Natural killer cell treated with Interleukin-12 subunit alpha and Interleukin-12 subunit beta and Interleukin-15 and Interleukin-18, amount 100 ng/mL, for 72 hours (primary cell): ENCODE results near the gene TMPRSS11E. TPM values are rescaled to one million over a fixed set of nuclear protein-coding genes. Genes with fewer than 3 reads are reported as not detected.
"Not testable (repeated sequence)": the region's sequence is repeated elsewhere in the genome, so short reads cannot be mapped to it uniquely, and the experiment has no call there.

ENCODE experiments used
- ATAC-seq, 2 donors: fragments of 150-1000 bp; cut with Tn5 transposase in 1 of 2; sonication (Bioruptor Pico), chemical (Tn5 transposase) in 1 of 2; 2 replicates each; pipeline ENCODE4 v1.10.0; 2021
- DNase-seq: peaks from one replicate; pipeline ENCODE4 v3.0.0; 2022; ENCODE audit warnings: low spot score
- H3K27ac Mint-ChIP-seq, 2 donors: 1 replicate in 1 of 2; 2 replicates in 1 of 2; pipeline ENCODE4 v1.8.0; 2022; ENCODE audit warnings: mixed read lengths in 2 of 2, mild to moderate bottlenecking in 1 of 2, moderate library complexity in 1 of 2
- H3K27me3 Mint-ChIP-seq, 2 donors: 1 replicate in 1 of 2; 2 replicates in 1 of 2; pipeline ENCODE4 v1.8.0; 2022; ENCODE audit warnings: mixed read lengths in 2 of 2
- H3K36me3 Mint-ChIP-seq: one replicate; pipeline ENCODE4 v1.8.0; 2022; ENCODE audit warnings: mixed read lengths
- H3K4me1 Mint-ChIP-seq, 2 donors: 1 replicate in 1 of 2; 2 replicates in 1 of 2; pipeline ENCODE4 v1.8.0; 2022; ENCODE audit warnings: low read depth in 2 of 2, mixed read lengths in 2 of 2, mild to moderate bottlenecking in 1 of 2
- H3K4me3 Mint-ChIP-seq: one replicate; pipeline ENCODE4 v1.8.0; 2022; ENCODE audit warnings: mixed read lengths
- H3K9me3 Mint-ChIP-seq: 2 replicates; pipeline ENCODE4 v1.8.0; 2022; ENCODE audit warnings: mixed read lengths
- total RNA-seq, 2 donors: library from RNA; stranded (reverse); gene quantifications; one replicate each; pipeline ENCODE4 v1.2.3, GENCODE V29; 2022

Gene TMPRSS11E
- total RNA-seq, 2 donors from 2014 or later = not detected

DNA sequence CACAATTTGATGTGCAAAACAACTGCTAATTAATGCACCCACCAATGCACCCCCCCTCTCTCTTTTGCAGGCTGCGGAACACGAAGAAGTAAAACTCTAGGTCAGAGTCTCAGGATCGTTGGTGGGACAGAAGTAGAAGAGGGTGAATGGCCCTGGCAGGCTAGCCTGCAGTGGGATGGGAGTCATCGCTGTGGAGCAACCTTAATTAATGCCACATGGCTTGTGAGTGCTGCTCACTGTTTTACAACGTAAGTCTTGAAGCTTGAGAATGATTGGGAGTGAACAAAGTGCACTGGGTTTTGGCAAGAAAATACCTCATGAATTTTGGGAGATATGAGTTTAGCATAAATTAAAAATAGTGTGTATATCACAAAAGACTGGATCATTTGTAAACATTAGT is 28.9 kb downstream of the TMPRSS11E start:
- H3K4me1 Mint-ChIP-seq = no peaks in the 10 kb centered on the region

DNA sequence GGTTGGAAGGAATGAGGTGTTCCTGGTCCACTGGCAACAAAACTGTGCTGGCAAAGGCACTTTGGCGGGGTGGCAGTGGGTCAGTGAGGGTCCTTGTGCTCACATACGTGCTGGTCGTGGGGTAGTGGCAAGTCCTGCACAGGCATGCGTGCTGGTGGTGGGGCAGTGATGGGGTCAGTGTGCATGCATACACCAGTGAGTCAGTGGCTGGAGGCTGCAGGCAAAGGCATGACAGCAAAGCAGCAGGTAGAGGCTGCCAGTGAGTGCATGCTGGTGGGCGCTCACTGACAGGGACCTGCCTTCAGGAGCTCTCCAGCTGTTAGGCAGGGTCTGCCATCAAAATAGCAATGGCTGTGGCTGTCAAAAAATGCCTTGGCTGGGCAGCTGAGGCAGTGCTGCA is 42.1 kb downstream of the TMPRSS11E start:
- no peaks in the 10 kb centered on the region for H3K9me3 Mint-ChIP-seq
- no peaks in the 10 kb centered on the region for H3K4me1 Mint-ChIP-seq

More for the DNA sequence above, 28.9 kb downstream of the TMPRSS11E start:
- DNase-seq (no peak), ATAC-seq (no peak)
- Mint-ChIP-seq H3K27me3 (no peaks in the 10 kb centered on the region), H3K27ac (no peak overlapping the region), H3K36me3 (no peaks in the 10 kb centered on the region), H3K4me3 (no peak overlapping the region), H3K9me3 (no peaks in the 10 kb centered on the region)

DNA sequence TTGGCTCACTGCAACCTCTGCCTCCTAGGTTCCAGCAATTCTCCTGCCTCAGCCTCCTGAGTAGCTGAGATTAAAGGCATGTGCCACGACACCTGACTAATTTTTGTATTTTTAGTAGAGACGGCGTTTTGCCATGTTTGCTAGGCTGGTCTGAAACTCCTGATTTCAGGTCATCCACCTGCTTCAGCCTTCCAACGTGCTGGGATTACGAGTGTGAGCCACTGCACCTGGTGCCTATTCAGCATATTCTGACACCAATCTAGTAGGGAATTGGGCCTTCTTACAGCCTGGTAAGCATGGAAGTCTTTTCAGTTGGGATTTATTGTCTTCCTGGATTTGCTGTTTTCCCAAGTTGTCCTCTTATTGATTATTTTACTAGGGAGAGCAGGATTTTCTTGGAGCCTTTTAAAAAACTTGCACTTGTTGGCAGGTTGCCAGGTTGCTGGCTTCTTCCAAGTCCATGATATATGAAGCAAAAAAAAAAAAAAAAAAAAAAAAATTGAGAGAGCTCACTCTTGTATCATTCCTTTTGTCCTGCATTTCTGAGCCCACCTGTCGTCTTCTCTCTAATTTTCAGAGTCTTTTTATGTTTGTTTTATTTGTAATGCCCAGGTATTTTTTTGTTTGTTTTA is 43.7 kb downstream of the TMPRSS11E start:
- H3K4me1 Mint-ChIP-seq = no peaks in the 10 kb centered on the region
- ATAC-seq (no peak), DNase-seq (no peak)
- no peak overlapping the region for H3K4me3 Mint-ChIP-seq
- H3K27me3 Mint-ChIP-seq = peaks cover 0 to 2% of the 10 kb centered on the region in 2 donors
- H3K36me3 Mint-ChIP-seq = no peaks in the 10 kb centered on the region
- H3K27ac Mint-ChIP-seq = no peak overlapping the region
- H3K9me3 Mint-ChIP-seq = no peaks in the 10 kb centered on the region

More for the DNA sequence above, 42.1 kb downstream of the TMPRSS11E start:
- Mint-ChIP-seq H3K36me3 (no peaks in the 10 kb centered on the region), H3K27ac (no peak overlapping the region), H3K27me3 (peaks cover 0 to 2% of the 10 kb centered on the region in 2 donors), H3K4me3 (no peak overlapping the region)
- peak in 1 of 2 donors; percentile 40 for ATAC-seq
- DNase-seq = no peak

DNA sequence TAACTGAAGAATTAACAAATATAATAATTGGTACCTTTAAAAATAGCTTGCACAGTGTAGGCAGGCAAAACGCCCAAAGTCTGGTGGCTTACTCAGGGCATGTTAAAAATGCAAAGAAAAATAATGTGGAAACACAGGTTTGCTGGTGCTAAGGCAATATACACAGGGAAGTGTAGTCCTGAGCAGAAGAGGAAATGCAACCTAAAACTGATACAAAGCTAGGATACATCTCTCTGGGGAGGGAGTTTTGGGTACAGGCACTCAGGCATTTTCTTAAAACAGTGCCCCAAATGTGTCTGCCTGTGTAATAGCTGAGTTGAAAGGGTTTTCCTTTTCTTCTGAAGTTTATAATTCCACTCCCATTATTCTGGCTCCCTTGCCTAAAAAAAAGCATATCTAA is 47.4 kb downstream of the TMPRSS11E start:
- Mint-ChIP-seq H3K27ac (no peak overlapping the region), H3K4me1 (no peaks in the 10 kb centered on the region), H3K36me3 (no peaks in the 10 kb centered on the region), H3K4me3 (no peak overlapping the region), H3K9me3 (no peaks in the 10 kb centered on the region), H3K27me3 (peaks cover 0 to 2% of the 10 kb centered on the region in 2 donors)
- no peak for DNase-seq
- ATAC-seq = no peak

DNA sequence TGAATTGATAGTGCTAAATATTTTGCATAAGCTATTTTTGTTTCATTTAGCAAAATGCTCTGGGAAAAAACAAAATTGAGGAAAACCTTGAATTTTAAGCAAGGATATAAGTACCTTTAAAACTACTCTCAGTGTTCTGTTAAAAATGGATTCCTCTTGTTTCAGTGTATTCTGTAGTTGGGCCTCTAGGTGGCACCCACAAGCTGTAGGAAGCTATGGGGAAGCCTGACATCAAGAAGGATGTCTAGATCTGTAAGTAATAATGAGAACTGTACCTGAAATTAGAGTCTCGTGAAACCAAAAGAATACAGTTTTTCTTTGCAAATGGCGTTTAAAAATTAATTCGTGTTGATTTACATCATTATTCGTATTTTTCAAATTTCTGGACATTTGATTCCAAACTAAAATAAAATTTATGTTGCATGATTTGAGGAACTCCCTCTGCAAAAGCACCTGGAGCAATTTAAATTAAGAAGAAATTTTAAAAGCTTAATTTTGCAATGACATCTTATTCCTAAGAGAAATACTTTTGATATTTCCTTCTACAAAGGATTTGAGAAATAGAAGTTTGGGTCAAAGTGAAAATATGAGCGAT is 51.2 kb downstream of the TMPRSS11E start:
- ATAC-seq = peak; percentile 73
- peaks cover 0 to 2% of the 10 kb centered on the region in 2 donors for H3K27me3 Mint-ChIP-seq
- no peaks in the 10 kb centered on the region for H3K9me3 Mint-ChIP-seq
- no peak overlapping the region for H3K4me3 Mint-ChIP-seq
- no peaks in the 10 kb centered on the region for H3K36me3 Mint-ChIP-seq
- DNase-seq = no peak
- no peak overlapping the region for H3K27ac Mint-ChIP-seq
- H3K4me1 Mint-ChIP-seq = no peaks in the 10 kb centered on the region

DNA sequence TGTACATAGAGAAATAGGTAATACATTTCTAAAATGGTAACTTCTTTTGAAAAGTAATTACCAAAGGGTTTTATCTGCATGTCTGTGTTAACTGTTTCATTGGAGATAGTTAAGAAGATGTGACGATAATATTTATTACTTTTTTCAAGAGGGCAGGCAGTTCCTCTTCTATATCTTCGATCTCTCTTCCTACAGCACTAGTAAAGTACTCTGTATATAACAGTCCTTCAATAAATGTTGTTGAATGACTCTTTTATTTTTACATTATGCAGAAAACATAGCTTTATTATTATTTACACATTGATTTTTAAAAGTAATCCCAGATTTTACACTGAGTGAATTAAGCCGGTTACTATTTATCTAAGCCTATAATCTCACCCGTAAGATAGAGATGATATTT is 51.8 kb downstream of the TMPRSS11E start:
- H3K27ac Mint-ChIP-seq = no peak overlapping the region
- H3K4me3 Mint-ChIP-seq = no peak overlapping the region
- H3K27me3 Mint-ChIP-seq = no peaks in the 10 kb centered on the region
- H3K36me3 Mint-ChIP-seq = no peaks in the 10 kb centered on the region
- ATAC-seq (no peak), DNase-seq (no peak)
- no peaks in the 10 kb centered on the region for H3K4me1 Mint-ChIP-seq
- H3K9me3 Mint-ChIP-seq = peaks cover under 1% of the 10 kb centered on the region

DNA sequence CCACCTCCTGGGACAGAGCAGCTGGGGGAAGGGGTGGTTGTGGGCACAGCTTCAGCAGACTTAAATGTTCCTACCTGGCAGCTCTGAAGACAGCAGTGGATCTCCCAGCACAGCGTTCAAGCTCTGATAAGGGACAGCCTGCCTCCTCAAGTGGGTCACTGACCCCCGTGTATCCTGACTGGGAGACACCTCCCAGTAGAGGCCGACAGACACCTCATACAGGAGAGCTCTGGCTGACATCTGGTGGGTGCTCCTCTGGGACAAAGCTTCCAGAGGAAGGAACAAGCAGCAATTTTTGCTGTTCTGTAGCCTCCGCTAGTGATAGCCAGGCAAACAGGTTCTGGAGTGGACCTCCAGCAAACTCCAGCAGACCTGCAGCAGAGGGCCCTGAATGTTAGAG is 56.2 kb downstream of the TMPRSS11E start:
- DNase-seq, H3K27me3 Mint-ChIP-seq, H3K4me3 Mint-ChIP-seq, H3K36me3 Mint-ChIP-seq, H3K9me3 Mint-ChIP-seq, H3K4me1 Mint-ChIP-seq, H3K27ac Mint-ChIP-seq, ATAC-seq: not testable (repeated sequence)

DNA sequence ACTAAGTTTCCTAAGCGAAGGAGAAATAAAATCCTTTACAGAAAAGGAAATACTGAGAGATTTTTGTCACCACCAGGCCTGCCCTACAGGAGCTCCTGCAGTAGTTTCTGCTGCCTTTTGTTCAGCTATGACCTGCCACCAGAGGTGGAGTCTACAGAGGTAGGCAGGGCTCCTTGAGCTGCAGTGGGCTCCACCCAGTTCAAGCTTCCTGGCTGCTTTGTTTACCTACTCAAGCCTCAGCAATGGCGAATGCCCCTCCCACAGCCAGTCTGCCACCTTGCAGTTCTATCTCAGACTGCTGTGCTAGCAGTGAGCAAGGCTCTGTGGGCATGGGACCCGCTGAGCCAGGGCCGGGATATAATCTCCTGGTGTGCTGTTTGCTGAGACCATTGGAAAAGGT is 57.6 kb downstream of the TMPRSS11E start:
- not testable (repeated sequence) for H3K36me3 Mint-ChIP-seq, ATAC-seq, H3K9me3 Mint-ChIP-seq, DNase-seq, H3K27me3 Mint-ChIP-seq, H3K4me1 Mint-ChIP-seq, H3K4me3 Mint-ChIP-seq, H3K27ac Mint-ChIP-seq

DNA sequence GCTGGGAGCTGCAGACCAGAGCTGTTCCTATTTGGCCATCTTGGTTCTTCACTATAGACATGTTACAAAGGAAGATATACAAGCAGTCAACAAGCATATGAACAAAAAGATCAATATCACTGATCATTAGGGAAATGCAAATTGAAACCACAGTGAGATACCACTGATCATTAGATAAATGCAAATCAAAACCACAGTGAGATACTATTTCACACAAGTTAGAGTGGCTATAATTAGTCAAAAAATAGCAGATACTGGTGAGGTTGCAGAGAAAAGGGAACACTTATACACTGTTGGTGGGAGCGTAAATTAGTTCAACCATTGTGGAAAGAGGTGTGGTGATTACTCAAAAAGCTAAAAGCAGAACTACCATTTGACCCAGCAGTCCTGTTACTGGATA is 58.2 kb downstream of the TMPRSS11E start:
- H3K36me3 Mint-ChIP-seq, H3K4me3 Mint-ChIP-seq, H3K4me1 Mint-ChIP-seq, H3K27me3 Mint-ChIP-seq, H3K27ac Mint-ChIP-seq, H3K9me3 Mint-ChIP-seq, DNase-seq, ATAC-seq: not testable (repeated sequence)

DNA sequence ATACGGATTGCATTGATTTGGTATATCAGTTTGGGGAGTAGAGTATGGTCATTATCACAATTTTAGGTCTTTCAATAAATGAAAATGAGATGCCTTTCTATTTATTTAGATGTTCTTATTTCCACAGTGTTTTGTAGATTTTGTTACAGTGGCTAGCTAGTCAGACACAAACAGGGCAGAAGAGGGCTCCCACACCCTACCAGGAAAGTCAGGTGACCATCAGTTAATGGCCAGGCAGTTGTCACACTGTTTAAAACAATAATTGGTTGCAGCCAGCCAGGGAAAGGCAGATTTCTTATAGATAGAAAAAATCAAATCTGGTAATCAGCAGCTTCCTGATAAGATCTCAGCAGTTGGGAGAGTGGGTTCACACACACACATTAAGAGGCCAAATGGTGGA is 71.6 kb downstream of the TMPRSS11E start:
- Mint-ChIP-seq H3K27ac (no peak overlapping the region), H3K27me3 (no peaks in the 10 kb centered on the region), H3K4me1 (no peaks in the 10 kb centered on the region), H3K9me3 (peaks cover 5% of the 10 kb centered on the region), H3K36me3 (no peaks in the 10 kb centered on the region), H3K4me3 (no peak overlapping the region)
- DNase-seq = no peak
- no peak for ATAC-seq

DNA sequence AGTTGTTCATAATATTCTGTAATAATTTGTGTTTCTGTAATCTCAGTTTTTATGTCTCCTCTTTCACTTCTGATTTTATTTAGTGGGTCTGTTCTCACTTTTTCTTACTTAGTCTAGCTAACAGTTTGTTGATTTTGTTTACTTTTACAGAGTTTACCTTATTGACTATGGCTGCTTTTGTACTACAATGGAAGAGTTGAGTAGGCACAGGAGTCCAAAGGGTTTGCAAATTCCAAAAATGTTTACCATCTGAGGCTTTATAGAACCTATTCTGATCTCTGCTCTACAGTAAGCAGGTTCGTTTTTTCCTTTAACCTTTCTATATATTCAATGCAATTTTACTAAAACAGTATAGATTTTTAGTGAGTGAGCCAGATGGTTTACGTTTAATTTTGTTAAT is 73.7 kb downstream of the TMPRSS11E start:
- Mint-ChIP-seq H3K36me3 (no peaks in the 10 kb centered on the region), H3K27ac (no peak overlapping the region), H3K4me1 (no peaks in the 10 kb centered on the region), H3K27me3 (no peaks in the 10 kb centered on the region), H3K9me3 (peaks cover 5% of the 10 kb centered on the region), H3K4me3 (no peak overlapping the region)
- ATAC-seq (no peak), DNase-seq (no peak)

DNA sequence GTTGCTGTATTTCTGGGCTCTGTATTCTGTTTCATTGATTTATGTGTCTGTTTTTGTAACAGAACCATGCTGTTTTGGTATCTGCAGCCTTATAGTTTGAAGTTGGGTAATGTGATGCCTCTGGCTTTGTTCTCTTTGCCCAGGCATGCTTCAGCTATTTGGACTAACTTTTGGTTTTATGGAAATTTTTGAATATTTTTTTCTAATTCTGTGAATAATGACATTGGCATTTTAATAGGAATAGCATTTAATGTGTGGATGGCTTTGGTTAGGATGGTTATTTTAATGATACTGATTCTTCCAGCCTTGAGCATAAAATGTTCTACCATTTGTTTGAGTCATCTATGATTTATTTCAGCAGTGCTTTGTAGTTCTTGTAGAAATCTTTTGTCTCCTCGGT is 75.0 kb downstream of the TMPRSS11E start:
- ATAC-seq, H3K9me3 Mint-ChIP-seq, H3K36me3 Mint-ChIP-seq, H3K4me1 Mint-ChIP-seq, H3K27ac Mint-ChIP-seq, H3K27me3 Mint-ChIP-seq, H3K4me3 Mint-ChIP-seq, DNase-seq: not testable (repeated sequence)

DNA sequence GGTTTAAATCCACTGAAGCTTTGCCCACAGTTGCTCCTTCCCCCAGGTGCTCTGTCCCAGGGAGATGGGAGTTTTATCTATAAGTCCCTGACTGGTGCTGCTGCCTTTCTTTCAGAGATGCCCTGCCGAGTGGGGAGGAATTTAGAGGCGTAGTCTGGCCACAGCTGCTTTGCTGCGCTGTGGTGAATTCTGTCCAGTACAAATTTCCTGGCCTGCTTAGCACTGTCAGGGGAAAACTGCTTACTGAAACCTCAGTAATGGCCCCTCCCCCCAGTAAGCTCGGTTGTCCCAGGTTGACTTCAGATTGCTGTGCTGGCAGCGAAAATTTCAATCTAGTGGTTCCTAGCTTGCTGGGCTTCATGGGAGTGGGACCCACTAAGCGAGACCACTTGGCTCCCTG is 88.7 kb downstream of the TMPRSS11E start:
- no peak overlapping the region for H3K4me3 Mint-ChIP-seq
- no peak for ATAC-seq

DNA sequence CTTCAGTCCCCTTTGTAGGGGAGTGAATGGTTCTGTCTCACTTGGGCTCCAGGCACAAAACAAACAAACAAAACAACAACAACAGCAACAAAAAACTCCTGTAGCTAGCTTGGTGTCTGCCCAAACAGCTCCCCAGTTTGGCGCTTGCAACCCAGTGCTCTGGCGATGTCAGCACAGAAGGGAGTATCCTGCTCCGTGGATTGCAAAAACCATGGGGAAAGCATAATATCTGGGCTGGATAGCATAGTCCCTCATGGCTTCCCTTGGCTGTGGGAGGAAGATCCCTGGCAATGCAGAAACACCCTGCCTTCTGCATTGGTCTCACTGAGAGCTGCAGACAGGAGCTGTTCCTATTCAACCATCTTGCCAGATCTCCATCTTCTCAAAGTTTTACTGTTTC is 89.1 kb downstream of the TMPRSS11E start:
- ATAC-seq (no peak), DNase-seq (no peak)
- H3K4me3 Mint-ChIP-seq = no peak overlapping the region
- H3K36me3 Mint-ChIP-seq = no peaks in the 10 kb centered on the region
- H3K27me3 Mint-ChIP-seq = no peaks in the 10 kb centered on the region
- H3K9me3 Mint-ChIP-seq = peaks cover 13% of the 10 kb centered on the region
- no peak overlapping the region for H3K27ac Mint-ChIP-seq
- H3K4me1 Mint-ChIP-seq = no peaks in the 10 kb centered on the region

More for the DNA sequence above, 88.7 kb downstream of the TMPRSS11E start:
- Mint-ChIP-seq H3K9me3 (peaks cover 16% of the 10 kb centered on the region), H3K27ac (no peak overlapping the region), H3K27me3 (no peaks in the 10 kb centered on the region), H3K36me3 (no peaks in the 10 kb centered on the region), H3K4me1 (no peaks in the 10 kb centered on the region)
- no peak for DNase-seq

DNA sequence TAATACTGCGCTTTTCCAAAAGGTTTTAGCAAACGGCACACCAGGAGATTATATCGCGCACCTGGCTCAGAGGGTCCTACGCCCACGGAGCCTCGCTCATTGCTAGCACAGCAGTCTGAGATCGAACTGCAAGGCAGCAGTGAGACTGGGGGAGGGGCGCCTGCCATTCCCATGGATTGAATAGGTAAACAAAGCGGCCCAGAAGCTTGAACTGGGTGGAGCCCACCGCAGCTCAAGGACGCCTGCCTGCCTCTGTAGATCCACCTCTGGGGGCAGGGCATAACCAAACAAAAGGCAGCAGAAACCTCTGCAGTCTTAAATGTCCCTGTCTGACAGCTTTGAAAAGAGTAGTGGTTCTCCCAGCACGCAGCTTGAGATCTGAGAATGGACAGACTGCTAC is 95.5 kb downstream of the TMPRSS11E start:
- peaks cover 17% of the 10 kb centered on the region for H3K9me3 Mint-ChIP-seq

More for the DNA sequence above, 95.5 kb downstream of the TMPRSS11E start:
- not testable (repeated sequence) for H3K36me3 Mint-ChIP-seq, H3K4me1 Mint-ChIP-seq, ATAC-seq, DNase-seq, H3K27ac Mint-ChIP-seq, H3K4me3 Mint-ChIP-seq, H3K27me3 Mint-ChIP-seq
